Stomach (tissue), 9 donors: ENCODE data around the gene CRLF3. TPM values are rescaled to one million over a fixed set of nuclear protein-coding genes. Genes with fewer than 3 reads are reported as not detected.
"Not testable (repeated sequence)": the region's sequence is repeated elsewhere in the genome, so short reads cannot be mapped to it uniquely, and the experiment has no call there.

Source experiments
- DNase-seq, 2 donors: peaks; one replicate each; pipeline versions ENCODE4 v3.0.0 to v3.0.0-alpha.2; 2013 to 2019
- H3K27ac ChIP-seq, 5 donors: fragments of 200-600 bp in 4 of 5; sonication (generic) in 4 of 5; one replicate each; pipeline ENCODE4 v1.5.1; 2013 to 2019; ENCODE audit warnings: mild to moderate bottlenecking in 1 of 5, moderate library complexity in 1 of 5
- H3K27me3 ChIP-seq, 3 donors: fragments of 200-600 bp; sonication (generic); one replicate each; pipeline ENCODE4 v1.5.1; 2017 to 2019; ENCODE audit warnings: mixed run types in 1 of 3
- H3K36me3 ChIP-seq, 4 donors: fragments of 200-600 bp; sonication (generic); 1 replicate in 3 of 4; 2 replicates in 1 of 4; pipeline ENCODE4 v1.5.1; 2016 to 2019
- H3K4me1 ChIP-seq, 4 donors: fragments of 200-600 bp; sonication (generic); one replicate each; pipeline ENCODE4 v1.5.1; 2016 to 2019
- H3K4me3 ChIP-seq, 4 donors: fragments of 200-600 bp; sonication (generic) in 3 of 4; one replicate each; pipeline ENCODE4 v1.5.1; 2016 to 2019; ENCODE audit warnings: mild to moderate bottlenecking in 1 of 4
- H3K9me3 ChIP-seq, 4 donors: fragments of 200-600 bp; sonication (generic); one replicate each; pipeline ENCODE4 v1.5.1; 2016 to 2019
- EP300 ChIP-seq: sonication (generic); formaldehyde crosslinking; IDR thresholded peaks from one replicate; pipeline ENCODE4 v1.6.1; 2017; ENCODE audit warnings: antibody characterized with exemption
- POLR2A ChIP-seq, 4 donors: fragments of 450-650 bp; IDR thresholded peaks; one replicate each; pipeline ENCODE4 v1.6.1; 2016; ENCODE audit warnings: antibody characterized with exemption in 4 of 4, control low read depth in 2 of 4, mild to moderate bottlenecking in 1 of 4, moderate library complexity in 1 of 4
- POLR2AphosphoS5 ChIP-seq, 3 donors: sonication (generic); formaldehyde crosslinking; IDR thresholded peaks; one replicate each; pipeline ENCODE4 v1.6.1; 2016; ENCODE audit warnings: antibody characterized with exemption in 3 of 3
- WGBS, 5 donors: extraction: QIAGEN DNeasy Blood & Tissue Kit in 3 of 5; methylation state at CpG; one replicate each; pipeline versions ENCODE4 v1.1.5 to v1.1.7; 2013 to 2018; 5-methylcytosine and 5-hydroxymethylcytosine counted together
- intact Hi-C: fragments of 100-400 bp; cut with DNase I; formaldehyde crosslinking; loops from one replicate; pipeline ENCODE4 v1.15.1; 2023; ENCODE audit warnings: low total_unique reads
- polyA plus RNA-seq, 3 donors: library from polyadenylated mRNA; stranded (reverse); fragments of 200-250 nt; gene quantifications; one replicate each; pipeline ENCODE4 v1.2.3, GENCODE V29; 2013
- total RNA-seq, 5 donors: library from RNA; depleted of rRNA; stranded (reverse); fragments of >200 nt; gene quantifications; one replicate each; pipeline versions ENCODE4 v1.1.0 to v1.2.3, GENCODE V29; 2014 to 2016
- TF ChIP-seq, protein P1 (sequence below), 7 experiments: fragments of 450-650 bp in 4 of 7; fragments of 200-600 bp in 3 of 7; sonication (generic) in 3 of 7; IDR thresholded peaks; one replicate each; pipeline ENCODE4 v1.5.1; 2016 to 2019; ENCODE audit warnings: antibody characterized with exemption in 7 of 7, control low read depth in 2 of 7, mild to moderate bottlenecking in 1 of 7
- donor health status: healthy with polysubstance abuse.
- donor health status: Bipolar disorder and iron deficiency.
- donor health status: healthy.

Gene CRLF3
- total and polyA plus RNA-seq, 8 donors: 1.7 to 15.2 (median 4.6) TPM

DNA sequence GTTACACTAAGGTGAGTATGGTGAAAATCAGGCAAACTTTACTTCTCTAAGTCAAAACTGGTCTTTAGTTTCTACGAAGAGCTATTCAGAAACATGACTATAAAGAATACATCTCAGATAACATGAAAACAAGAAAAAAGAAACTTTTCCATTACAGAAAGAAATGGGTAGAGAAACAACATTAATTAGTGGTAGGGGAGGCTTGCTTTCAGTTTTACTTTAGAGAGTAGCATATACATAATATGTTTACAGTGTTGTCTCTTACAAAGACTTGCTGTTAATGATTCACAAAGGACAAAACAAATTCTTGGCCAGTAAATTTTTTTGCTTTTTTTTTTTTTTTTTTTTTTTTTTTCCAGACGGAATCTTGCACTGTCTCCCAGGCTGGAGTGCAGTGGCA lies 34.2 kb downstream of the CRLF3 start:
- Histone ChIP-seq H3K4me3 (no peak overlapping the region), H3K27ac (peak overlapping the region in 1 of 5 donors; percentile 24), H3K4me1 (peaks cover 0 to 11% (median 0%) of the 10 kb centered on the region in 4 donors), H3K27me3 (no peaks in the 10 kb centered on the region), H3K9me3 (no peaks in the 10 kb centered on the region), H3K36me3 (peaks cover 28 to 96% (median 92%) of the 10 kb centered on the region in 4 donors)
- intact Hi-C loops: no loop called here
- WGBS, 5 donors: 61 to 82% (median 72%) methylated on average over 2 of the region's 2 CpGs
- no peak for DNase-seq
- TF ChIP-seq POLR2A (IDR thresholded peaks at IDR 0.05): no peak
- TF ChIP-seq EP300: no peak
- TF ChIP-seq, protein P1, sequence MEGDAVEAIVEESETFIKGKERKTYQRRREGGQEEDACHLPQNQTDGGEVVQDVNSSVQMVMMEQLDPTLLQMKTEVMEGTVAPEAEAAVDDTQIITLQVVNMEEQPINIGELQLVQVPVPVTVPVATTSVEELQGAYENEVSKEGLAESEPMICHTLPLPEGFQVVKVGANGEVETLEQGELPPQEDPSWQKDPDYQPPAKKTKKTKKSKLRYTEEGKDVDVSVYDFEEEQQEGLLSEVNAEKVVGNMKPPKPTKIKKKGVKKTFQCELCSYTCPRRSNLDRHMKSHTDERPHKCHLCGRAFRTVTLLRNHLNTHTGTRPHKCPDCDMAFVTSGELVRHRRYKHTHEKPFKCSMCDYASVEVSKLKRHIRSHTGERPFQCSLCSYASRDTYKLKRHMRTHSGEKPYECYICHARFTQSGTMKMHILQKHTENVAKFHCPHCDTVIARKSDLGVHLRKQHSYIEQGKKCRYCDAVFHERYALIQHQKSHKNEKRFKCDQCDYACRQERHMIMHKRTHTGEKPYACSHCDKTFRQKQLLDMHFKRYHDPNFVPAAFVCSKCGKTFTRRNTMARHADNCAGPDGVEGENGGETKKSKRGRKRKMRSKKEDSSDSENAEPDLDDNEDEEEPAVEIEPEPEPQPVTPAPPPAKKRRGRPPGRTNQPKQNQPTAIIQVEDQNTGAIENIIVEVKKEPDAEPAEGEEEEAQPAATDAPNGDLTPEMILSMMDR (IDR thresholded peaks at IDR 0.05): no peak
- TF ChIP-seq POLR2AphosphoS5 (IDR thresholded peaks at IDR 0.05): no peak

DNA sequence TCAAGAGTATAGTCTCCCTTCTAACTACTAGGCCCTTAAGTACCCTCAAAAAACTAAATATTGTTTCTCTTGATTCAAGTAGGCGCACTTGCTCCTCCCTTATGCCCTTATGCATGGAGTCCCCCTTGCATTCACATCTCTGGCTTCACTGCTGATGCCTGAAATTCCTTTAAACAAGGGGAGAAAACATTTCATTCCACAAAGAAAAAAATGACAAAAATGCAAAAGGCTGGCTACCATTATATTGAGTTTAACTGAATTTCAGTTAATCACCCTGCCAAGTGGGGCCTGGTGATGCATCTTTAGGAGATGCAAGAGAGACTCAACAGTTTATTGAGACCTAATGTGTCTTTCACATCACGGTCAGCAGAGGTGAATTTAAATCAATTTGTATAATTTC lies 35.6 kb downstream of the CRLF3 start:
- no peaks in the 10 kb centered on the region for H3K27me3 ChIP-seq
- H3K4me1 ChIP-seq: peaks cover 0 to 11% (median 0%) of the 10 kb centered on the region in 4 donors
- no peak for DNase-seq
- 78 to 91% (median 89%) methylated on average over 2 of the region's 2 CpGs for whole genome bisulfite sequencing, 5 donors
- no peaks in the 10 kb centered on the region for H3K9me3 ChIP-seq
- peaks cover 29 to 96% (median 91%) of the 10 kb centered on the region in 4 donors for H3K36me3 ChIP-seq
- intact Hi-C loops: no loop called here
- TF ChIP-seq POLR2A (IDR thresholded peaks at IDR 0.05) (no peak), EP300 (no peak), POLR2AphosphoS5 (IDR thresholded peaks at IDR 0.05) (no peak)
- TF ChIP-seq, protein P1 (IDR thresholded peaks at IDR 0.05): no peak
- no peak overlapping the region for H3K27ac ChIP-seq
- no peak overlapping the region for H3K4me3 ChIP-seq

DNA sequence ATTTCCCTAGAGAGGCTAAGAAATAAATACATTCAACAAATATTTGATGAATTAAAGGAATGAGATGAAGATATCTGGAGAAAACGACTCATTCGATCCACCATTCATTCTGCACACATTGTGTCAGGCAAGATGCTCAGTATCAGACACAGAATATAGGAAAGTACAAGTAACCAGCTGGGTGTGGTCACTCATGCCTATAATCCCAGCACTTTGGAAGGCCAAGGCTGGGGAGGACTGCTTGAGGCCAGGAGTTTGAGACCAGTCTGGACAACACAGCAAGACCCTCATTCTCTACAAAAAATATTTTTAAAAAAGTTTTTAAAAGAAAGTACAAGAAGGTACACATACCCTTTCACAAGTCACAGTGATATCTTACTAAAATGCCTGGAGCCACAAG lies 42.3 kb downstream of the CRLF3 start:
- H3K4me1 ChIP-seq: no peaks in the 10 kb centered on the region
- intact Hi-C loops: no loop called here
- no peak overlapping the region for H3K4me3 ChIP-seq
- H3K9me3 ChIP-seq: no peaks in the 10 kb centered on the region
- TF ChIP-seq POLR2A (IDR thresholded peaks at IDR 0.05) (no peak), POLR2AphosphoS5 (IDR thresholded peaks at IDR 0.05) (no peak), EP300 (no peak)
- TF ChIP-seq, protein P1 (IDR thresholded peaks at IDR 0.05): no peak
- H3K27ac ChIP-seq: no peak overlapping the region
- DNase-seq: no peak
- H3K27me3 ChIP-seq: no peaks in the 10 kb centered on the region
- 75 to 88% (median 83%) methylated on average over 2 of the region's 2 CpGs for WGBS, 5 donors
- H3K36me3 ChIP-seq: peaks cover 18 to 81% (median 73%) of the 10 kb centered on the region in 4 donors

DNA sequence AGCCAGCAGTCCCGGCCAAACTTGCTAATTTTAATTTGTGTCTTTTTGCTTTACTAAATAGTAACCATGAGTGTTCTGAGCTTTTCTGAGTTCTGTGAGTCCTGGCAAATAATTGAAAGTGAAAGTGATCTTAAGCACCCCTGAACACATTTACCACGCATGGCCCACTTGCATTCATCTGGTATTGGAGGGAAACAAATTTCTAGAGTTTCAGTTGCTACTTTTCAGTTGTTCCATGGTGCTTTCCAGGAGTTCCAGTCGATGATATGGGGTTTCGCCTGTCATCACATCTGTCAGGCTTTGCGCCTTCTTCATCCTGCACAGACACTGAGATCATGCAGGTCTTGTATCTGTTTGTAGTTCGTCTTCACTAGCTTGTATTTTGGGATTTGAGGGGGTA lies 44.1 kb downstream of the CRLF3 start:
- Histone ChIP-seq H3K27ac (no peak overlapping the region), H3K36me3 (peaks cover 9 to 73% (median 71%) of the 10 kb centered on the region in 4 donors), H3K9me3 (no peaks in the 10 kb centered on the region), H3K4me1 (no peaks in the 10 kb centered on the region), H3K27me3 (no peaks in the 10 kb centered on the region), H3K4me3 (no peak overlapping the region)
- DNase-seq: no peak
- WGBS, 5 donors: 86 to 92% (median 92%) methylated on average over 6 of the region's 6 CpGs
- TF ChIP-seq POLR2A (IDR thresholded peaks at IDR 0.05) (no peak), POLR2AphosphoS5 (IDR thresholded peaks at IDR 0.05) (no peak), EP300 (no peak)
- TF ChIP-seq, protein P1 (IDR thresholded peaks at IDR 0.05): no peak
- intact Hi-C loops: no loop called here

DNA sequence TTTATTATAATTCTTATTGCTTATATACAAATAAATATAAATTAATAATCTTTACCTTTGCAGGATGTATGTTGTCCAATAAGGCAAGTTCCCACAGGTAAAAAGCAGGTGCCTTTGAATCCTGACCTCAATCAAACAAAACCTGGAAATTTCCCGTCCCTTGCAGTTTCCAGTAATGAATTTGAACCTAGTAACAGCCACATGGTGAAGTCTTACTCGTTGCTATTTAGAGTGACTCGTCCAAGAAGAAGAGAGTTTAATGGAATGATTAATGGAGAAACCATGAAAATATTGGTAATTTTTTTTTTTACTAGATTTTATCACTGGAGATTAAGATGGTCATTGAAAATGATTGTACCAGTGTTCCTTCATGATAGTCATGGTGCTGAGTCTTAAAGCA lies 55.7 kb downstream of the CRLF3 start:
- H3K27ac ChIP-seq, intact Hi-C loops, H3K27me3 ChIP-seq, H3K4me1 ChIP-seq, H3K4me3 ChIP-seq, DNase-seq, H3K9me3 ChIP-seq: not testable (repeated sequence)
- WGBS, 5 donors: 70 to 82% (median 77%) methylated on average over 3 of the region's 3 CpGs
- peaks cover 7 to 81% (median 80%) of the 10 kb centered on the region in 4 donors for H3K36me3 ChIP-seq

DNA sequence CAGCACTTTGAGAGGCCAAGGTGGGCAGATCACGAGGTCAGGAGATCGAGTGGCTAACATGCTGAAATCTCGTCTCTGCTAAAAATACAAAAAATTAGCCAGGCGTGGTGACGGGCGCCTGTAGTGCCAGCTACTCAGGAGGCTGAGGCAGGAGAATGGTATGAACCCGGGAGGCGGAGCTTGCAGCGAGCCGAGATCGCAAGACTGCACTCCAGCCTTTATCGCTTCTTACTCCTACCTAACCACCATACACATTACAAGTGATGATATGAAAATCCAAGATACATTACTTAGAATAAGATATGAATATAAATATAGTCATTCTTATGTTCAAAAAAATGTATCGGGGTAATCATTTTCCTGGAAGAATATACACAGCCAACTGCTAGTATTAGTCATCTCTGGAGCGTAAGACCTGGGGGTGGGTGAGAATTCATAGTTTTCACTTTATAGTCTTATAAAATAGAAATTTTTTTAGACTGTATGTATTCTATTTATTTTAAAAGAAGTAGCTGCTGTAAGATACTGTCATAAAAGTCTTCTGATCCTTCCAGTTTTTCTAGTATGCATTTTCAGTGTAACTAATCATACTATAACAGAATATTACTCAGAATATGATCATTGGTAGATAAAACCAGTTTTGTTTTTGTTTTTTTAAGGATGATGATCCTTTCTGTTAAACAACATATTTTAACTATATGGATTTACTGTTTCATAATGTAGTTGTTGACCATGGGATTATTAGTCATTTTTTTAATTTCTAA lies 56.7 kb downstream of the CRLF3 start:
- H3K27ac ChIP-seq, H3K4me3 ChIP-seq, intact Hi-C loops, H3K27me3 ChIP-seq, H3K9me3 ChIP-seq, DNase-seq, H3K4me1 ChIP-seq: not testable (repeated sequence)
- 93 to 97% (median 96%) methylated on average over 14 of the region's 14 CpGs for WGBS, 5 donors
- peaks cover 7 to 85% (median 84%) of the 10 kb centered on the region in 4 donors for H3K36me3 ChIP-seq
